HG02763 (cell line): ENCODE results near the gene TMEM108.

ENCODE experiments used
- ATAC-seq: cut with Tn5 transposase; IDR thresholded peaks from one replicate; pipeline ENCODE4 v1.9.1; 2021; ENCODE audit warnings: mild to moderate bottlenecking, moderate library complexity; ENCODE audit not compliant: unreplicated experiment

TMEM108 gene

DNA sequence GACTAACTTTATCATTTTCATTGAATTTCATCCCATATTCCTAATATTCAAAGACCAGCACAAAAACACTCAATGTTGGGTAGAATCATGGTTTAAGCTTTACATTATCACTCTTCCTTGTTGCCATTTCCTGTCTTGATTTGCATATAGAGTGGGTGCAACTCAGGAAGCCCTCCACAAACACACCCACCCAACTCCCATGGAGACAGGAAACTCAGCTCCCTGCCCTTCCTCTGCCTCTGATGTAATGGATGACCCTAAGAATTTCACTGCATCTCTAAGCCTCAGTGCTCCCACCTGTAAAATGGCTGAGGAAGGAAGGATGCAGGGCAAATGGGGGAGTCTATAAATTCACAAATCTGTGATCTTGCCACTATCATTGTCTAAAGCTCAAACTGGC is 263.5 kb downstream of the TMEM108 start:
- ATAC-seq, result no peak

DNA sequence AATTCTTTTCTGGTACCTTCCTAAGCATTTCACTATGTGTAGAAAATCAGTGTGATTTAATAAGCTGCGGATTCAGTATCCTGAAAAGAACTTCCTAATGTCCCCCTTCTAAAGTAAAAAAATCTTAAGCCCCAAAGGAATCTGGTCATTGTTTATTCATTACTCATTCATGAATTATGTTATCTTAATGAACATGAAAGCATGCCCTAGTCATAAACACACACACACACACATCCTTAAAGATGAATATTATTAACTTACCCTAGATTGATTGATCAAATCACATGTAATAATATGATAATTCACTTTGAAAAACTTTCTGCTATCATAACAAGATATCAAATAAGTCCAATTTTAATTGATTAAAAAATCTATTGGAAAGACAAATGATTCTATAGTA is 265.2 kb downstream of the TMEM108 start:
- no peak for ATAC-seq

DNA sequence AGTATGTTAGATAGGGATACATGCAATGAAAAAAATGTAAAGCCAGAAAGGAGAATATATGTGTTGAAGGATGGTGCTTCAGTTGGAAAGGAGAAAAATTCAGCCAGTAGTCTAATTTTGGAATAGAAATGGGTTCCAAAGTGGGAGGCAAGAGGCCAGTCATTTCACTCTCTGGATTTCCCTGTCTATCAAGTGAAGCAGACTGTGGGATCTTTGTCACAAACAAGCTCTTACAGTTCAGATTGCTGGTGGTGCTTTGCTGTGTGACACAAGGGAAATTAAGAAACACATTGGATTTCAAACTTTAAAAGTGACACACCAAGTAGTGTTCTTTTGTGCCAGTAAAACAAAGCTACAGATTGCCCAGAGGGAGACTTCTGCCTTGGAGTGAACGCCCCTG is 279.7 kb downstream of the TMEM108 start:
- no peak for ATAC-seq

DNA sequence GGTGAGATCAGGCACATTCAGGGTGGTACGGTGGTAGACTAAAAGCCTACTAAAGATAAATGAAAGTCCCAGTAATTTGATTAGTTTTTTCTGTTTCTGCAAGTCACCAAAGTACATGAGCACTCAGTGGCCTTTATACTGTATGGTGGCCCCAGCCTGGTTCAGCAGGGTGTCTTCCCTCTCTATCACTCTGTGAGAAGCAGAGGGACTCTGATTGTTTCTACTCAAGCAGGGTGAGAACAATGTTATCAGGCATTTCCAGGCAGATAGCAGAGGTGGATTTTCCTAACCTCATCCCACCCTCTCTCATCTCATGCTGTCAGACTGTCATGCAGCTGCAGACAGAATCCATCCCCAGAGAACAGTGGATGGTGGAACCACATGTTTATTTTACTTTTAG is 290.2 kb downstream of the TMEM108 start:
- no peak for ATAC-seq

DNA sequence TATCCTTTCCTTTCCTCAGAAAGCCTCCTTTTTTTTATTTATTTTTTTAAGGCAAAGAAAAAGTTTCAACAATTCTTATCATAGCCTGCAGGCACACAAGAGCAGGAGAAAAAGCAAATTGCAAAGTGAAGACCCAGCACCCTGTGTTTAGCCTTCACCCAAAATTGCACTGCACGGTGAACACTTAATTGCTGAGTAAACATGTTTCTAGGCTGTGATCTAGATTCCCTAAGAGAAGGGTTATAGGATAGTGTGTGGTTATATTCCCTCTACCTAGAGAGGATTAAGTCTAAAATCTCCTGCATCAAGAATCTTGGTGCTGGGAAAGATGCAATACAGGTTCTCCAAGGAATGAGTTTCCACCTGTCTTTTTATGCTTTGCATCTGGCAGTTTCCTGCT is 291.4 kb downstream of the TMEM108 start:
- no peak for ATAC-seq

DNA sequence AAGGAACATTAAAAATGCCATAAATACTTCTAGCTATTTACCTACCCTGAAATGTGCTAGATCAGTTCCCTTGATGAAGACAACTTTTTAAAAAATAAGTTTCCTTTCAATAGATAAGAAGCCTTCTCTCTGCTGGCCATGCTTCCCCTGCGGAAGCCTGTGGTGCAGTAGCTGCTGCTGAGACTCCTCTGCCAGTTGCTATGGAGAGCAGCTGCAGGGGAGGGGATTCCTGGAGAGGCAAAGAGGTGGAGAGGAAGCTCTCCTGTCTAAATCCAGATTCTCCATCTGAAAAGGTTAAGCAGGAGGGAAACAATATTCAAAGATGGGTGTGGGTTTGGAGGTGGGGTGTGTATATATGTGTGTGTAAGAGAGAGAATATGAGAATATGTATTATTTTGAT is 291.9 kb downstream of the TMEM108 start:
- no peak for ATAC-seq

DNA sequence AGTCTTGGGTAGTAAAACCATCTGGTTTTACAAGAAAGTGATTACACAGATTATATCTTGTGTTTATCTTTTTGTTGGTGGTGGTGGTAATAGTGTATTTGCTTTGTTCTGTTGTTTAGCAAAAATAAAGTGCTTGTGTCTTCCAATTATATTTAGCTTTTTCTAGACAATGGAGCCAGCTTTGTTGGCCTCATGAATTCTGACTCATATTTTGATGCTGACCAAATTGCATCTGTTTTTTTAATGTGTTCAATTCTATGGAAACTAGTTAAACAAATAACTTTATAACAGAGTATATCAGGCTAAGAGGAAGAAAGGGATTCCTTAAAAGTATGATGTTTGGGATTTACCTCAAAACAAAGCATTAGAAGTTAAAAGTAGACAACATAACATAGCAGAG is 292.3 kb downstream of the TMEM108 start:
- no peak for ATAC-seq

DNA sequence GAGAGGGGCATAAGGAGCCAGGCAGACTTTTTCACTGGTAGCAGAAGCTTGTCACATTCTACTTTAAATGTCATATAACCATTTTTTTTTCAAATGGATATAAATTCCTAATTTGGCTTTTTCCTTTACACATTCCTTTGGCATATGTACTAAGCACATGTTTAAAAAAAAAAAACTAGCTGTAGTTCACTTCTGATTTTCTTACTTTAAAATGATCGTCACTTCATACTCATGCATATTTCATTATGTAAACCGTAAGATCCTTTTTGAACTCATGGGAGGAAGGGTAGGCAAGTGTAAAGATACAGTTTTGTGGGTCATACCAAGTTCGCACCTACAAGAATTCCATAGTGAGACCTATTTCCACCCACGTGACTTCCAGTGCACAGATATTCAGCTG is 316.5 kb downstream of the TMEM108 start:
- no peak for ATAC-seq

DNA sequence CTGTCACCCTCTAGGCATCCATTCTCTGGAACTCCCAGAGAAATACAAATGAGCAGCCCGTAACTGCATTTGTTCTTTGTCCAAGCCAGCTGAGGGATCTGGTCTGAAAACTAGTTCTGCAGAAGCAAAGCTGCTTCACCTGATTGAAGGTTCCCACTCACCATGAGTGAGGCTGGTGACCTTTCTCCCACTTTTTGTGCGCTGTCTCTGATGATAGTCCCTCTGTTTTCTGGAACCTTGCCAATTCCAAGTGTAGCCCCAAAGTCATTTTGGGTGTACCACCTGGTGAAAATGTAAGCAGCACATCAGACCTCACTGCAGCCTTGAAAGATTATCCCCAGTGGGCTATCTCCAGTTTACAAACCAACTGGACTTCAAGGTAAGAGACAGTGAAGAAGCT is 322.3 kb downstream of the TMEM108 start:
- ATAC-seq, result no peak

DNA sequence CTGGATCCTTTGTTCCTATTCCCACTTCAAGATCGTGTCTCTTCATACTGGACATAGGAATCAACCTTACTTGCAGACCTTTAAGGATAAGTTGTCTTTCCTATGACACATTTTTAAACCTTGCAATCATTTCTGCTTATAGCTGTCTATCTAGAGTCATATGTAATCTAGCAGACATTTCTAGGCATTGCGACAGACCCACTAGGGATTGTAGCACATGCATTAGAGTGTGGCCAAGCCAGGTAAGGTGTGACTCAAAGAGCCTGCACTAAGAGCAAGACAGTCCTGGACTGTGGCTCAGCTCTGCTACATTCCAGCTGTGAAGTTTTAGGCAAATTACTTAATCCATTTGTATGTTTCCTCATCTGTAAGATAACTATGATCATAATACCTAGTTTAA is 322.8 kb downstream of the TMEM108 start:
- ATAC-seq, result no peak

DNA sequence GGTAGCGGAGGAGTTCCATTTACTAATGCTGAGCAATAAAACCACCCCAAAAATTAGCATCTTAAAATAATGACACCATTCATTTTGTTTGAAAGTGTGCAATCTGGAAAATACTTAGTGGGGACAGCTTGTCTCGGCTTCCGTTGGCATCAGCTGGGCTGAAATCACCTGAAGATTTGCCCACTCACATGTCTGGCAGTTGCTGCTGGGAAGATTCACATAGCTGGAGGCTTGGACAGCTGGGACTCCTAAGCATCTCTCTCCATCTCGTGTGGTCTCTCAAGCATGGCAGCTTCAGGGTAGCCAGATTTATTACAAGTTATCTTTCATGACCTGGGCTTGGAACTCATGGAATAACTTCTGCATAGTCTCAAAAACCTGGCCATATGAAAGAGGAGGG is 323.2 kb downstream of the TMEM108 start:
- ATAC-seq, result no peak

DNA sequence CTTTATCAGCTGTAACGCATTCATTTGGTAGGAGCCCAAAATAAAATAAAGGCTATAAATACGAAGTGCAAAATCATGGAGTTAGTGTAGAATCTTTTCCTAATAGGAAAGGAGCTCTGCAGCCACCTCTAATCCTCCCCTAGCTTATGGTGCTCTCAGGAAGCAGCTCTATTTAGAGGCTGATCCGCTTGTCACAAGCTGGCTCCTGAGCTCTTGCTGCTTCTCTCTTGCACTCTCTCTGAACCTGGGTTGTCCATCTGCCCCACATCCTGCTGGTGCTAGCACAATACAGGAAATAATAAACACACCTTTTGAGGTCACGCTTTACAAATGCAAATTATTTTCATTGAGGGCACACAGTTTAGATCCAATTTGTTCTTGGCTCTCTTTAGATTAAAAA is 324.3 kb downstream of the TMEM108 start:
- ATAC-seq, result no peak

DNA sequence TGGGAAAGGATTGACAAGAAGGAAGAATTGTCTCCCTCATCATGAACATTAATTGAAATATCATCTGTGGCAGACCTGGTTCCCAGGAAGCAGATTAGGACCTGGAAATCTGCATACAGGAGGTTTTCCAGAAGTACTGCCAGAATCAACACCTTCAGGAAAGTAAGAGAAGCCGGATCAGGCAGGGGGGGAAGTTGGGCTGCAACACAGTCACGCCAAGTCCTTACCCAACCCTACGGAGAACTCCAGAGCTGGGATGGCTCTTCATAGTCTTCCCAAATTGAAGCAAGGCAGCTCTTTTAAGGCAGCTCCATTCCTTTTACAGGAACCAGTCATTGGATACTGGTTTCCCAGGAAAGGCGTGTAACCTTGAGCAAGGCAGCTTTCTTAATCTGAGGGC is 326.5 kb downstream of the TMEM108 start:
- no peak for ATAC-seq

DNA sequence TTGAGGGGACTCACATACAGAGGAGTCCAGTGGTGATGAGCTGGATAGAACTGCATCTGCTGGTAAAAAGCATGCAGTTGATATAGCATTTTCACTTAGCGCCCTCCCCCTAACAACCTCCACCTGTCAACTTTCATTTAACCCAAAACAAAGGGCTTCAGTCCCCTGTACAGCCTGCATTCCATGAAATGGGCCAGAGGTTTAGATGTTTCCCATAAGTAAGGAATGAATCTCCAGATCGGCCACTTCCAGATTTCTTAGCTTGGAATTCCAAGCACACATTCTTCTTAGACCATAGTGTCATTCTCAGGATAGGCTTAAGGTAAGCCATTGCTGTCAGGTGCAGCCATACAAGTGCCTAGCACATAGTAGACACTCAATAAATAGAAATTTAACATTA is 328.7 kb downstream of the TMEM108 start:
- ATAC-seq, result no peak

DNA sequence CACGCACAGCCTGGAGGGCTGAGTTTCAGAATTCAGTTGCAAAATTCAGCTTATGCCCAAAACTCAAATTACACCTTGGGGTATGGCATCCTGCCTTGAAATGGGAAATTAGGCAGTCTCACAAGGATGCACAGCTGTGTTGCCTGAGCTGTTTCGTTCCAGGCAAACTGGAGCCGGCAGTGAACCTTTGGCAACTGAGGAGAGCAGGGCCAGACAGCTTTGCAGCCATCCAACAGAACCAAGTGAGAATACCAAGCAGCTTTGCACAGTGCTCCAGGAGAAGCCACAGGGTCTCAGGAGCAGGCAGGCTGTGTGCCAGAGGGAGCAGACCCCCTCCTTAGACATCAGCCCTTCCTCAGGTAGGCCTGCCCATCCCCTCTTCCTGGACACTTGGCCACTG is 329.2 kb downstream of the TMEM108 start:
- no peak for ATAC-seq

DNA sequence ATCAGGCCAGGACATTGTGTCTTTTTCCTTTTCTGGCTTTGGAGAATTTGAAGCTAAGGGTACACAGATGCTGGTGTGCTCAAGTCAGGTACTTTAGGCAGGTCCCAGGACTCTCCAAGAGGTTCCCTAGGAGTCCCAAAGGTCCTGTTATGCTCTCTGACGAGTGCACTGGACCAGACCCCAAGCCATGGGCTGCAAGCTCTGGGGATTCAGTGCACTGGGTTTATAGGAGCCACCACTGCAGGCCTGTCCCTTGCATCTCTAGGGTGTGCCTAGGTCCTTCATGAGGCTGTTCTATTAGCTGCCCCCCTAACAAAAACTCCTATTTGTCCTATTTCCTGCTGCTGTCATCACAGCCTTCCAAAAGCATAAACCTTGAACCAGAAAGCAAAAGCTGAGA is 329.8 kb downstream of the TMEM108 start:
- ATAC-seq, result no peak

DNA sequence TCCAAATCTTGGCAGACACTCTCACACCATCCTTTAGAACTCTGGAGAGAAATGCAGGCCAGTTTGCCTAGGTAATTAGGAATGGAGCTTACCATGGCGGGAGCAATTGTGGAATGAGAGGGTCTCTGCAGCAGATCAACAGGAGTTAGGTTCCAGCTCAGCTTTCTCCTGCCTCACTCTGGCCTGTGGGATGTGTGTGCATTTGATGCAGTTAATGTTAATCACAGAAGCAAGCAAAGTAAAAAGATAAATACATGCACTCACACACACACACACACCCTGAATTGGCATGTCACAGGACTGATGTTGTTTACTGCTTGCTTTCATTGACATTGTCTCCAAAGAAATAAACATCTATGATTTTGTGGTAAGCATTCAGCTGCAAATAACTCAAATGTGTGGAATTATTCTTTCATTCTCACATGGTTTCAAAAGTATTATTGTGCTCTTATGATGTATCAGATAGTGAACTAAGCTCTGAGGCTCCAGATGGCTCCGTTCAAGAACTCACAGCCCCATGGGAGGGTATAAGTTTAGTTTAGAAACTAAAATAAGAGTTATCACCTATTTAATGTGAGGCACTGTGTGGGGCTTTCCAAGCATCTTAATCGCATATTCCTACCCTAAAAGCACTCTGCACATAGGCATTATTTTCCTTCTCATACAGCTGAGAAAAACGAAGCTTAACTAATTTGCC is 330.3 kb downstream of the TMEM108 start:
- ATAC-seq, result no peak

DNA sequence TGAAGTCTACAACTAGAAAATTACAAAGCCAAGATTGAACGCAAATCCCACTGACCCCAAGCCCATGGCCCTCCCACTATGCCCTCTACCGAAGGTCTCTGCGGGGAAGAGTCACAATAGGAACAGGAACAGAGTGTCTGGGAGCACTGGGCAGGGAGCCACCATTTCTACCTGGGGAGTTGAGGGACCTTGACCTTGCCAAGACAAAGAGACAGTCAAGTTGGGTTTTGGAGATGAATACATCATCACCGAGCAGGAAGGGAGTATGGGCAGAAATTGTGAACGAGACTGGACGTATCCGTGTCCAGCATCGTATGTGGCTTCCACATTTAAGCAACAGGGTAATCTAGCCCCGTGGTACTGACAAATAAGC is 330.9 kb downstream of the TMEM108 start:
- ATAC-seq, result no peak

DNA sequence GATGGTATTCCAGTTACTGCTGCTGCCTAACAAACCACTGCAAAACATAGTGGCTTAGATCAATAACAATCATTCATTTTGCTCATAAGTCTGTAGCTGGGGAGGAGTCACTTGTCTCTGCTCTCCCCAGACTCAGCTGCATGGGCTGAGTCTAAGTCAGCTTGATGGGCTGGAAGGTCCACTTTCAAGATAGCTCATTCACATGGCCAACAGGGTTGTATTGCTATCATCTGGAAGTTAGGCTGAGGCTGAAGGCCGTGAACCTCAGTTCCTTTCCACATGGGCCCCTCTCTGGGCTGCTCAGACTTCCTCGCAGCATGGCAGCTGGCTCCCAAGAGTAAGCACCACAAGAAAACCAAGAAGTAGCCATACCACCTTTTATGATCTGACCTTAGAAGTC is 333.0 kb downstream of the TMEM108 start:
- no peak for ATAC-seq

DNA sequence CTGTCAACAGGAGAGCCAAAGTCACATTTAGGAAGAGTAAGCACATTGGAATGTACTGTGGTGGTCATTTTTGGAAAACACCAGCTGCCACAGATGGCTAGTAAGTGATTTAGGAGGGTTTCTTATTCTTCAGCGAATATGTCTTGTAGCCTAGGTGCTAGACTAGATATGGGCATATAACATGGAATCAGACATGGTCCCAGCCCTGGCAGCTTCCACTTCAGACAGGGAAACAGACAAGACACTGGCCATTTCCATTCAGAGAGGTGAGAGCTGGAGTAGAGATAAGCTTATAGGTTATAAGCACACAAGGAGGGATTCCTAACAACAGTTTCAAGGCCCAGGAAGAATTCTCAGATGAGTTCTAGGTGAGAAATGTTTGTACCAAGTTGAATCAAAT is 333.5 kb downstream of the TMEM108 start:
- no peak for ATAC-seq

DNA sequence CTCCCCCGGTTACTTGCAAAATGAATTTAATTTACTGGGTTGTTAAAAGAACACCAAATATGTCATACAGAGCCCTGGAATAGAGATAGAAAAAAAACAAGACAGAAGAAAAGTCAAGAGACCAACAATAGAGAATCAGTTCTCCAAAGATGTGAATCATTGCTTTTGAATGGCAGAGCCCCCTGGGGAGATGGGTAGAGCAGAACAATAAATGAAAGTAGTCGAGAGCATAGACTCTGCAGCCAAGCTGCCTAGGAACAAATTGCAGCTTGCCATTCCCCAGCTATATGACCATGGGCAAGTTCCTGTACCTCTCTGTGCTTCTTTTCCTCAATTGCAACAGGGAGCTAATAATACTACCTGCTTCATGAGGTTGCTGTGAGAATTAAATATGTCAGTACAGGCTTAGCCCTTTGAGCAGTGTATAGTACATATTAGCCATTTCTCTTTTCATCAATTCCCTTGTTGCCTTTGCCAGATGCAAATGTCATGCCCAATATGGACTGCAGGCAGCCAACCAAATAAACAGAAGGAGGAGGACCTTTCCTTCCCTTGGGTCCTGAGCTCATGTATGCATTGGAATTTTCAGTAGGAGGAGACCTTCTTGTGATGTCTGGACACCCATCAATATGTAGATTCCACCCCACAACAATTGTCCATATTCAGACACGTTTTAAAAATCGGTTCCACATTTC is 336.7 kb downstream of the TMEM108 start:
- ATAC-seq, result no peak

DNA sequence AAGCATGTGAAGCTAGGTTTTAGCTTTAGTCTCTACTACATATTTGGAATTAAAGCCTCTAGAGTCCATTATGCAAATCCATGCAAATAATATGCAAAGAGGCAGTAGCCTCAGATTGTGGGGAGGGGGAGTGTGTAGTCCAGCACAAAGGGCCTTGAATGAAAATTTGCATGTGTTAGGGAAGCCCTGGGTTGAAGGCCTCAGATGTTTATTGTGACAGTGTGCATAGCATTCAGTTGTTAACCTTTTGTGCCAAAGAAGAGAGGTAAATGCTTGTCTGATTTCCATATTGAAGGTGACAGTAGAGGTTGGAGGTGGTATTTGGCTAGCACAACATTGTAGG is 337.2 kb downstream of the TMEM108 start:
- ATAC-seq, result no peak

DNA sequence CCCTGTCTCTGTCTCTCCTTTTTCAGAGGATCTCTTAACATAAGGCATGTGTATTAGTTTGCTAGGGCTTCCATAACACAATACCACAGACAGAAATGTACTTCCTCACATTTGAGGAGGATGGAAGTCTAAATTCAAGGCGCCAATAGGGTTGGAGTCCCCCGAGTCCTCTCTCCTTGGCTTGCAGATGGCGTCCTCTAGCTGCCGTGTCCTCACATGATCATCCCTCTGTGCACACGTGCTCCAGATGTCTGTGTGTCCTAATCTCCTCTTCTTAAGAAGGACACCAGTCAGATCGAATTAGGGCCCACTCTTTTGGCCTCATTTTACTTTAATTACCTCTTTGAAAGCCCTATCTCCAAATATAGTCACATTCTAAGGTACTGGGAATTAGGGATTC is 338.6 kb downstream of the TMEM108 start:
- no peak for ATAC-seq
